ENCODE results near the gene CENPN. TPM values are rescaled to one million over a fixed set of nuclear protein-coding genes. Genes with fewer than 3 reads are reported as not detected.

CENPN gene
- total RNA-seq, 4 donors from 2014 or later: 0.47 to 88.3 (median 3.5) TPM

DNA sequence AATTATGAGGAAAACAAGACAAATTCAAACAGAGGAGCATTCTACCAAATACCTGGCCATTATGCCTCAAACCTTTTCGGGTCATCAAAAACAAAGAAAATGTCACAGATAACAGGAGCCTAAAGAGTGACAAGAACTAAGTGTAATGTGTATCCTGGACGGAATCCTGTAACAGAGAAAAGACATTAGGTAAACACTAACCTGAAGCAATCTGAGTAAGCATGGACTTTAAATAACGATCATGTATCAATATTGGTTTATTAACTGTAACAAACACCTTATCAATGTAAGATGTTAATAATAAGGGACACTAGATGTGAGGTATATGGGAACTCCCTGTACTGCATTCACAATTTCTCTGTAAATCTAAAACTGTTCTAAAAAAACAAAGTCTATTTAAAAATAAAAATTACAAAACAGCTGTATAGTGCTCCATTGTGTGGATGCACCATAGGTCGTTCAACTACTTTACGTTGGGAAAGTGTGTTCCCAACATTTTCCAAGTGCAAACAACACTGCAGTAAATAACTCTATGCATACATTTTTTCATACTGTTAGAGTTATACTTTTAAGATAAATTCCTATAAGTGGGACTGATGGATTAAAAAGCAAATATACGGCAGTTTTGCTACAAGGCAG lies 15.1 kb upstream of the CENPN start:
- H3K27me3 ChIP-seq: no peaks in the 10 kb centered on the region
- DNase-seq: no peak
- TF ChIP-seq POLR2A (IDR thresholded peaks at IDR 0.05): no peak
- TF ChIP-seq, protein P1, sequence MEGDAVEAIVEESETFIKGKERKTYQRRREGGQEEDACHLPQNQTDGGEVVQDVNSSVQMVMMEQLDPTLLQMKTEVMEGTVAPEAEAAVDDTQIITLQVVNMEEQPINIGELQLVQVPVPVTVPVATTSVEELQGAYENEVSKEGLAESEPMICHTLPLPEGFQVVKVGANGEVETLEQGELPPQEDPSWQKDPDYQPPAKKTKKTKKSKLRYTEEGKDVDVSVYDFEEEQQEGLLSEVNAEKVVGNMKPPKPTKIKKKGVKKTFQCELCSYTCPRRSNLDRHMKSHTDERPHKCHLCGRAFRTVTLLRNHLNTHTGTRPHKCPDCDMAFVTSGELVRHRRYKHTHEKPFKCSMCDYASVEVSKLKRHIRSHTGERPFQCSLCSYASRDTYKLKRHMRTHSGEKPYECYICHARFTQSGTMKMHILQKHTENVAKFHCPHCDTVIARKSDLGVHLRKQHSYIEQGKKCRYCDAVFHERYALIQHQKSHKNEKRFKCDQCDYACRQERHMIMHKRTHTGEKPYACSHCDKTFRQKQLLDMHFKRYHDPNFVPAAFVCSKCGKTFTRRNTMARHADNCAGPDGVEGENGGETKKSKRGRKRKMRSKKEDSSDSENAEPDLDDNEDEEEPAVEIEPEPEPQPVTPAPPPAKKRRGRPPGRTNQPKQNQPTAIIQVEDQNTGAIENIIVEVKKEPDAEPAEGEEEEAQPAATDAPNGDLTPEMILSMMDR (IDR thresholded peaks at IDR 0.05): no peak
- H3K36me3 ChIP-seq: no peaks in the 10 kb centered on the region
- no peaks in the 10 kb centered on the region for H3K9me3 ChIP-seq
- H3K4me3 ChIP-seq: no peak overlapping the region
- H3K4me1 ChIP-seq: no peaks in the 10 kb centered on the region
- H3K27ac ChIP-seq: no peak overlapping the region

DNA sequence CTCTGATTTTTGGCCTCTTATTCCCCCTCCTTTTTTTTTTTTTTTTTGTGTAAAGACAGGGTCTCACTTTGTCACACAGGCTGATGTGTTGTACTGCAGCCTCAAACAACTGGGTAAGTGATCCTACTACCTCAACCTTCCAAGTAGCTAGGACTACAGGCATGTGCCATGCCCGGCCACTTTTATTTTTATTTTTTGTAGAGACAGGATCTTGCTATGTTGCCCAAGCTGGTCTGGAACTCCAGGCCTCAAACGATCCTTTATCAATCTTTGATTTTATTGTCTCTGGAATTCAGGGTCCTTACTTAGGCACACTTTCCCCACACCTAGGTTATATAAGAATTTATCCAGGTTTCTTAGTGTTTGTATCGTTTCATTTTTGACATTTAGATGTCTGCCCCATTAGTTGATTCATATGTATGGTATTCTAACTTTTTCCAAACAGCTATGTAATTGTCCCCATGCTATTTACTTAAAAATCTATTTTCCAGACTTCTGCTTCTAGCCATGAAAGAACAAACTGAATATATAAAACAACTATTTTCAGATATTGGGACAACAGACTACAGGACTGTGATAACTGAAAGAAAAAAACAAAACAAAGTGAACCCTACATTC lies 14.2 kb upstream of the CENPN start:
- H3K27ac ChIP-seq: no peak overlapping the region
- no peaks in the 10 kb centered on the region for H3K27me3 ChIP-seq
- no peaks in the 10 kb centered on the region for H3K36me3 ChIP-seq
- H3K4me1 ChIP-seq: no peaks in the 10 kb centered on the region
- H3K4me3 ChIP-seq: no peak overlapping the region
- no peaks in the 10 kb centered on the region for H3K9me3 ChIP-seq
- no peak for DNase-seq
- TF ChIP-seq, protein P1 (IDR thresholded peaks at IDR 0.05): no peak
- no peak for TF ChIP-seq POLR2A (IDR thresholded peaks at IDR 0.05)

DNA sequence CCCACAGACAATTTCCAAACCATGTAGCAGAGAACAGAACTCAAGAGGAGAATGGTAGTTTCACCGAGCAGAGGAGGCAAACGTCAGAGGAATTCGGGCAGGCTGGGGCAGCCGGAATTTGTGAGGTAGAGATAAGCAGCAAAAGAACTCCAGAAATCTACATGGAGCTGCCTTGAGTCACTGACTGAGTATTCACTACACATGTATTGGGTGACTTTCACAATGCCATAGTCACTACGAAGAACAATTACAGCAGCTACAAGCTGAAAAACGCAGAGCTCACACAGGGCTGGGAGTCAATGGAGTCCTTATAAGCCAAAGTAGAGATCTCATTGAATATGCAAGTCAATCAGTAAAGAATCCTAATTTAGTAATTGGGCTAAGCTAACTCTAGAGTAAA lies 13.7 kb upstream of the CENPN start:
- H3K27ac ChIP-seq: no peak overlapping the region
- DNase-seq: no peak
- H3K4me3 ChIP-seq: no peak overlapping the region
- no peaks in the 10 kb centered on the region for H3K27me3 ChIP-seq
- no peaks in the 10 kb centered on the region for H3K36me3 ChIP-seq
- H3K9me3 ChIP-seq: no peaks in the 10 kb centered on the region
- TF ChIP-seq, protein P1 (IDR thresholded peaks at IDR 0.05): no peak
- no peak for TF ChIP-seq POLR2A (IDR thresholded peaks at IDR 0.05)
- peaks cover 0 to 4% (median 0%) of the 10 kb centered on the region in 4 donors for H3K4me1 ChIP-seq

DNA sequence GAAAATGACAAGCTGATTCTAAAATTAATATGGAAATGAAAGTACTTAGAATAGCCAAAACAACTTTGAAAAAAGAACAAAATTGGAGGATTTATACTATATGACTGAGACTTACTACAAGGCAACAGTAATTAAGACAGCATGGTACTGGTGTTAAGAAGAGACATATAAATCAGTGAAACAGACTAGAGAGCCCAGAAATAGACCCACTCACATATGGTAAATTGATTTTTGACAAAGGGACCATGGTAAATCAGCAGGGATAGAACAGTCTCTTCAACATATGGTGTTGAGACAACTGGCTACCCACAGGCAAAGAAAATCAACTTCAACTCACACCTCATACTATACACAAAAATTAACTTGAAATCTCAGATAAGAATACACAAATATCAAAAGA lies 13.2 kb upstream of the CENPN start:
- no peaks in the 10 kb centered on the region for H3K36me3 ChIP-seq
- H3K4me1 ChIP-seq: peaks cover 0 to 4% (median 0%) of the 10 kb centered on the region in 4 donors
- no peak for DNase-seq
- H3K9me3 ChIP-seq: no peaks in the 10 kb centered on the region
- H3K27ac ChIP-seq: no peak overlapping the region
- no peak overlapping the region for H3K4me3 ChIP-seq
- TF ChIP-seq, protein P1 (IDR thresholded peaks at IDR 0.05): no peak
- TF ChIP-seq POLR2A (IDR thresholded peaks at IDR 0.05): no peak
- no peaks in the 10 kb centered on the region for H3K27me3 ChIP-seq

DNA sequence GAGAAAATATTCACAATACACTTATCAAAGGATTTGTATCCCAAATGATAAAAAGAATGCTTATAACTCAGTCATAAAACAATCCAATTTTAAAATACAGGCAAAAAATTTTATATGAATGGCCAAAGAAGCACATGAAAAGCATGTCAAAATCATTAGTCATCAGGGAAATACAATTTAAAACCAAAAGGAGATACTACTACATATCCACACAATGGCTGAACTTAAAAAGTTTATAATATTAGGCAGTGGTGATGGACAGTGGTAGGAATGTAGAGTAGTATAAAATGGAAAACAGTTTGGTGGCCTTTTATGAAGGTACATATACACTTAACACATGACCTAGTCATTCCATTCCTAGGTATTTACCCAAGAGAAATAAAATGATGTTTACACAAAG lies 12.6 kb upstream of the CENPN start:
- no peak for DNase-seq
- H3K9me3 ChIP-seq: no peaks in the 10 kb centered on the region
- H3K36me3 ChIP-seq: no peaks in the 10 kb centered on the region
- H3K4me3 ChIP-seq: no peak overlapping the region
- no peak for TF ChIP-seq POLR2A (IDR thresholded peaks at IDR 0.05)
- TF ChIP-seq, protein P1 (IDR thresholded peaks at IDR 0.05): no peak
- no peak overlapping the region for H3K27ac ChIP-seq
- H3K27me3 ChIP-seq: no peaks in the 10 kb centered on the region
- H3K4me1 ChIP-seq: peaks cover 0 to 4% (median 0%) of the 10 kb centered on the region in 4 donors
